ENCODE data around the gene ZNF862.

GRCh38 chr7:149819141-149819960 lies 18.8 kb upstream of the ZNF862 start:
- TF ChIP-seq CTCF (conservative IDR thresholded peaks at IDR 0.05; ENCODE audit: low read depth in 2 of 2) (no peak), EZH2 (IDR thresholded peaks at IDR 0.05; ENCODE audit: low read depth, unreplicated experiment) (no peak), POLR2AphosphoS5 (IDR thresholded peaks at IDR 0.05; ENCODE audit: low read depth) (no peak), REST (IDR thresholded peaks at IDR 0.05; ENCODE audit: unreplicated experiment) (no peak), STAT1 (IDR thresholded peaks at IDR 0.05; ENCODE audit: unreplicated experiment) (no peak), EZH2phosphoT487 (IDR thresholded peaks at IDR 0.05; ENCODE audit: unreplicated experiment) (no peak), JUNB (IDR thresholded peaks at IDR 0.05; ENCODE audit: unreplicated experiment) (no peak), CREB1 (CRISPR knock-in tag; IDR thresholded peaks at IDR 0.05; ENCODE audit: low read depth) (no peak), NANOG (IDR thresholded peaks at IDR 0.05; ENCODE audit: borderline replicate concordance) (no peak)
- TF ChIP-seq, protein P1, sequence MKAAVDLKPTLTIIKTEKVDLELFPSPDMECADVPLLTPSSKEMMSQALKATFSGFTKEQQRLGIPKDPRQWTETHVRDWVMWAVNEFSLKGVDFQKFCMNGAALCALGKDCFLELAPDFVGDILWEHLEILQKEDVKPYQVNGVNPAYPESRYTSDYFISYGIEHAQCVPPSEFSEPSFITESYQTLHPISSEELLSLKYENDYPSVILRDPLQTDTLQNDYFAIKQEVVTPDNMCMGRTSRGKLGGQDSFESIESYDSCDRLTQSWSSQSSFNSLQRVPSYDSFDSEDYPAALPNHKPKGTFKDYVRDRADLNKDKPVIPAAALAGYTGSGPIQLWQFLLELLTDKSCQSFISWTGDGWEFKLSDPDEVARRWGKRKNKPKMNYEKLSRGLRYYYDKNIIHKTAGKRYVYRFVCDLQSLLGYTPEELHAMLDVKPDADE (IDR thresholded peaks at IDR 0.05) = no peak
